GM21390 (cell line): ENCODE measurements around the gene S100A13.
"Not testable (repeated sequence)": the region's sequence is repeated elsewhere in the genome, so short reads cannot be mapped to it uniquely, and the experiment has no call there.

ENCODE experiments used
- ATAC-seq: cut with Tn5 transposase; IDR thresholded peaks from one replicate; pipeline ENCODE4 v1.9.1; 2021; ENCODE audit not compliant: unreplicated experiment

S100A13 gene

GRCh38 chr1:153649137-153649862 lies 22.0 kb upstream of the S100A13 start:
- ATAC-seq: no peak

- ATAC-seq: no peak
These were observed 20.8 kb upstream of the S100A13 start for GRCh38 chr1:153648000-153648643.

GRCh38 chr1:153647346-153647714 lies 20.0 kb upstream of the S100A13 start:
- no peak for ATAC-seq

- ATAC-seq: no peak
These were observed 19.5 kb upstream of the S100A13 start for GRCh38 chr1:153646672-153647345.

- no peak for ATAC-seq
These were observed 16.5 kb upstream of the S100A13 start for GRCh38 chr1:153643816-153644215.

- ATAC-seq: no peak
These were observed 15.8 kb upstream of the S100A13 start for GRCh38 chr1:153643100-153643499.

GRCh38 chr1:153642161-153642560 lies 14.9 kb upstream of the S100A13 start:
- ATAC-seq: no peak

GRCh38 chr1:153640861-153641260 lies 13.6 kb upstream of the S100A13 start:
- ATAC-seq: no peak

GRCh38 chr1:153640213-153640612 lies 12.9 kb upstream of the S100A13 start:
- ATAC-seq: not testable (repeated sequence)

GRCh38 chr1:153639280-153639679 lies 12.0 kb upstream of the S100A13 start:
- ATAC-seq: no peak

- no peak for ATAC-seq
These were observed 11.0 kb upstream of the S100A13 start for GRCh38 chr1:153638261-153638660.

GRCh38 chr1:153636312-153636711 lies 9.0 kb upstream of the S100A13 start:
- no peak for ATAC-seq

- no peak for ATAC-seq
These were observed 8.6 kb upstream of the S100A13 start for GRCh38 chr1:153635872-153636271.

GRCh38 chr1:153633754-153634665 lies 6.7 kb upstream of the S100A13 start, which contains the start of gene CHTOP:
Gene CHTOP (plus strand): TSS chr1:153634066. CDS start chr1:153636589, 2,523 bp downstream.
- peak; percentile 86 for ATAC-seq

GRCh38 chr1:153633161-153633753 lies 6.0 kb upstream of the S100A13 start:
- ATAC-seq: no peak

GRCh38 chr1:153631047-153632022 lies 4.0 kb upstream of the S100A13 start:
- no peak for ATAC-seq

GRCh38 chr1:153630384-153630783 lies 3.1 kb upstream of the S100A13 start:
- no peak for ATAC-seq

- no peak for ATAC-seq
These were observed 2.7 kb upstream of the S100A13 start for GRCh38 chr1:153629971-153630370.

GRCh38 chr1:153629343-153629665 lies 2.0 kb upstream of the S100A13 start:
- no peak for ATAC-seq
